GM23338 (cell line): ENCODE measurements around the gene A3GALT2. TPM values are rescaled to one million over a fixed set of nuclear protein-coding genes. Genes with fewer than 3 reads are reported as not detected.

Source experiments
- ATAC-seq: fragments of 200-7000 bp; cut with Tn5 transposase; 3 replicates; pipeline ENCODE4 v1.9.1; 2020
- DNase-seq: peaks from one replicate; pipeline ENCODE4 v3.0.0-alpha.2; 2015; ENCODE audit warnings: low spot score
- H2AFZ ChIP-seq: fragments of 200-600 bp; sonication (generic); 2 replicates; pipeline ENCODE4 v1.8.0; 2016; ENCODE audit warnings: antibody characterized with exemption, mild to moderate bottlenecking, moderate library complexity
- H3F3A ChIP-seq: fragments of 200-600 bp; sonication (generic); replicated peaks from 2 replicates; pipeline ENCODE4 v1.8.0; 2017; ENCODE audit warnings: antibody characterized with exemption, mixed run types, low read depth
- H3K27ac ChIP-seq: fragments of 200-600 bp; sonication (generic); 2 replicates; pipeline ENCODE4 v1.6.1; 2016; ENCODE audit warnings: low read depth
- H3K27me3 ChIP-seq: fragments of 200-600 bp; sonication (generic); 2 replicates; pipeline ENCODE4 v1.8.0; 2016; ENCODE audit warnings: mild to moderate bottlenecking, mixed run types, moderate library complexity; ENCODE audit not compliant: insufficient read depth
- H3K36me3 ChIP-seq: fragments of 200-600 bp; sonication (generic); 2 replicates; pipeline ENCODE4 v1.8.0; 2016; ENCODE audit warnings: mild to moderate bottlenecking; ENCODE audit not compliant: insufficient read depth
- H3K4me1 ChIP-seq: fragments of 200-600 bp; sonication (generic); 2 replicates; pipeline ENCODE4 v1.8.0; 2016; ENCODE audit warnings: mild to moderate bottlenecking, moderate library complexity; ENCODE audit not compliant: insufficient read depth
- H3K4me2 ChIP-seq: fragments of 200-600 bp; sonication (generic); 2 replicates; pipeline ENCODE4 v1.7.1; 2017; ENCODE audit warnings: mixed run types
- H3K4me3 ChIP-seq: fragments of 200-600 bp; sonication (generic); 2 replicates; pipeline ENCODE4 v1.6.1; 2016; ENCODE audit warnings: mixed run types
- H3K79me2 ChIP-seq: fragments of 200-600 bp; sonication (generic); replicated peaks from 2 replicates; pipeline ENCODE4 v1.8.0; 2017; ENCODE audit warnings: mild to moderate bottlenecking; ENCODE audit not compliant: insufficient read depth
- H3K9me2 ChIP-seq: fragments of 200-600 bp; sonication (generic); 2 replicates; pipeline ENCODE4 v1.8.0; 2017; ENCODE audit not compliant: insufficient read depth
- H4K20me1 ChIP-seq: fragments of 200-600 bp; sonication (generic); replicated peaks from 2 replicates; pipeline ENCODE4 v1.8.0; 2017; ENCODE audit warnings: mild to moderate bottlenecking; ENCODE audit not compliant: insufficient read depth
- H3K27ac Mint-ChIP-seq: 2 replicates; pipeline ENCODE4 v1.8.0; 2020; ENCODE audit warnings: inconsistent platforms, mild to moderate bottlenecking, moderate library complexity, mixed read lengths
- H3K27me3 Mint-ChIP-seq: 3 replicates; pipeline ENCODE4 v1.8.0; 2022; ENCODE audit warnings: low read depth, mild to moderate bottlenecking, moderate library complexity, mixed read lengths, inconsistent platforms; ENCODE audit not compliant: insufficient read depth, poor library complexity
- H3K36me3 Mint-ChIP-seq: 3 replicates; pipeline ENCODE4 v1.8.0; 2021; ENCODE audit warnings: low read depth, mild to moderate bottlenecking, inconsistent platforms, moderate library complexity, mixed read lengths
- H3K4me1 Mint-ChIP-seq: 3 replicates; pipeline ENCODE4 v1.8.0; 2020; ENCODE audit warnings: mild to moderate bottlenecking, inconsistent platforms, mixed read lengths
- H3K4me3 Mint-ChIP-seq: 3 replicates; pipeline ENCODE4 v1.8.0; 2021; ENCODE audit warnings: moderate library complexity, mild to moderate bottlenecking, inconsistent platforms, mixed read lengths
- H3K9me3 Mint-ChIP-seq: 3 replicates; pipeline ENCODE4 v1.8.0; 2020; ENCODE audit warnings: moderate library complexity, mild to moderate bottlenecking, inconsistent platforms, mixed read lengths
- CREB1 ChIP-seq: fragments of 250-450 bp; sonication (Bioruptor Pico); IDR thresholded peaks from 2 replicates; pipeline ENCODE4 v1.5.0; 2020; ENCODE audit warnings: low read depth, mild to moderate bottlenecking, moderate library complexity
- ETS1 ChIP-seq: IDR thresholded peaks from 2 replicates; pipeline ENCODE4 v1.6.1; 2016; ENCODE audit warnings: antibody characterized with exemption
- EZH2phosphoT487 ChIP-seq: fragments of 200-600 bp; sonication (generic); IDR thresholded peaks from one replicate; pipeline ENCODE4 v1.8.1; 2018; ENCODE audit warnings: antibody characterized with exemption; ENCODE audit not compliant: unreplicated experiment
- NANOG ChIP-seq: IDR thresholded peaks from 2 replicates; pipeline ENCODE4 v1.6.1; 2016; ENCODE audit warnings: antibody characterized with exemption, borderline replicate concordance
- REST ChIP-seq: IDR thresholded peaks from one replicate; pipeline ENCODE4 v1.6.1; 2018; ENCODE audit warnings: antibody characterized with exemption; ENCODE audit not compliant: unreplicated experiment
- ZNF114 ChIP-seq: fragments of 250-450 bp; sonication (Bioruptor Pico); IDR thresholded peaks from 2 replicates; pipeline ENCODE4 v1.5.0; 2020; ENCODE audit warnings: mild to moderate bottlenecking, moderate library complexity
- ZNF331 ChIP-seq: fragments of 250-450 bp; sonication (Bioruptor Pico); IDR thresholded peaks from 2 replicates; pipeline ENCODE4 v1.5.0; 2020; ENCODE audit warnings: low read depth, mild to moderate bottlenecking, moderate library complexity
- polyA plus RNA-seq: library from polyadenylated mRNA; unstranded; fragments of >200 nt; fragmentation: Nextera tagmentation; extraction: Ambion mirVana; gene quantifications from 2 replicates; pipeline ENCODE4 v1.2.1, GENCODE V29; 2016
- total RNA-seq: library from RNA; depleted of rRNA; stranded (reverse); fragments of >200 nt; shearing (Covaris generic); gene quantifications from 2 replicates; pipeline ENCODE4 v1.2.3, GENCODE V29; 2014

Gene A3GALT2
- total and polyA plus RNA-seq, 2 experiments from 2014 or later = not detected

GRCh38 chr1:33344896-33345560, 24.1 kb upstream of the A3GALT2 start:
- peaks cover 48% of the 10 kb centered on the region for H3K4me1 ChIP-seq
- Mint-ChIP-seq H3K27ac (no peak overlapping the region), H3K4me1 (peaks cover 62% of the 10 kb centered on the region)

GRCh38 chr1:33343539-33343938, 22.6 kb upstream of the A3GALT2 start:
- Mint-ChIP-seq H3K27ac (no peak overlapping the region), H3K9me3 (no peaks in the 10 kb centered on the region), H3K27me3 (peaks cover 43% of the 10 kb centered on the region), H3K4me1 (peaks cover 70% of the 10 kb centered on the region), H3K36me3 (no peaks in the 10 kb centered on the region), H3K4me3 (no peak overlapping the region)
- ATAC-seq = no peak
- no peak for DNase-seq
- Histone ChIP-seq H3K36me3 (no peaks in the 10 kb centered on the region), H3K4me1 (peaks cover 57% of the 10 kb centered on the region), H3F3A (peaks cover 16% of the 10 kb centered on the region; the same call in 1 of the 2 replicates), H3K9me2 (no peaks in the 10 kb centered on the region), H3K27me3 (peaks cover 90% of the 10 kb centered on the region), H4K20me1 (peaks cover 27% of the 10 kb centered on the region), H3K4me3 (no peak overlapping the region), H3K4me2 (no peak overlapping the region), H3K79me2 (no peaks in the 10 kb centered on the region), H3K27ac (no peak overlapping the region), H2AFZ (no peak overlapping the region)
- TF ChIP-seq ZNF114 (CRISPR knock-in tag) = no peak
- no peak for TF ChIP-seq CREB1 (CRISPR knock-in tag)
- no peak for TF ChIP-seq NANOG

More at GRCh38 chr1:33344896-33345560, 24.1 kb upstream of the A3GALT2 start:
- H3K27ac ChIP-seq = no peak overlapping the region
- peaks cover 21% of the 10 kb centered on the region for H3F3A ChIP-seq
- H3K79me2 ChIP-seq = no peaks in the 10 kb centered on the region
- H3K27me3 ChIP-seq = peaks cover 88% of the 10 kb centered on the region
- Mint-ChIP-seq H3K4me3 (no peak overlapping the region), H3K36me3 (no peaks in the 10 kb centered on the region), H3K9me3 (no peaks in the 10 kb centered on the region), H3K27me3 (peaks cover 44% of the 10 kb centered on the region)
- H2AFZ ChIP-seq = no peak overlapping the region
- TF ChIP-seq ZNF331 (no peak), REST (no peak), ETS1 (no peak), EZH2phosphoT487 (no peak)
- H3K4me3 ChIP-seq = no peak overlapping the region
- DNase-seq (no peak), ATAC-seq (no peak)
- H4K20me1 ChIP-seq = peaks cover 25% of the 10 kb centered on the region
- no peak overlapping the region for H3K4me2 ChIP-seq
- H3K36me3 ChIP-seq = no peaks in the 10 kb centered on the region
- H3K9me2 ChIP-seq = no peaks in the 10 kb centered on the region
